IPS-NIHi7 (cell line): ENCODE data around the gene TRAF3.

Experiments
- DNase-seq: peaks from one replicate; pipeline ENCODE4 v3.0.0; 2012; ENCODE audit warnings: mixed read lengths; ENCODE audit errors: extremely low spot score

TRAF3 gene

DNA sequence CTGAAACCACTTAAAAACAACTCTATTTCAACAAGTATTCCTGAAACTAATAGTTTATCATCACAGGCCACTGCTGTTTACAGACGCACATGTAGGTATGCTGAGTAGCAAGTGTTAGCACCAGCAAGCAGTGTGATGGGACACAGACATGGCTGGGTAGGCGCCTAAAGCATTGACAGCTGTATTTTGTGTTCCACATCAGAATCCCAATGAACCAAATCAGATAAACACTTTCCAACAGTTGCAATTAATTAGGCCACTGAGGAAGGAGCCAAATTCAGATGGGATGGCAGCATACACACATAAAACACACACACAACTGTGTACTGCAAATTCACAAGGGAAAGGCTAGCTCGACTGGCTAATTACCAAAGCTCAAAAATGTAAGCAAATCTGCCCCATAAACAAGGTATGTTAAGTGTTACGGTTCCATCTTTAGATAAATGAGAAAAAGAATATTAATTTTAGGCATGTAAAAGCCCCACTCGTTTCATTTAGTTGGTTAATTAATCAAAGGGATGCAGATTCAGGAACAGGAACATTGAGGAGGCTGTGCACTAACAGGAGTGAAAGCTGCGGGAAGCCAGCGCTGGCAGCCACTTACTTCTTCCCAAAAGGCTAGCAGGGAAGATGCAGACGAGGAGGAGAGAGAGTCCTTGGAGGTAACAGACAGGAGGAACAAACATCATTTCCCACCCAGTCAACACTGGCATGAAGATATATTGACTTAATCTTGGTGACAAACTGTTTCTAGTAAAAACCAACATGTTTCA is 178.6 kb downstream of the TRAF3 start:
- DNase-seq: no peak

DNA sequence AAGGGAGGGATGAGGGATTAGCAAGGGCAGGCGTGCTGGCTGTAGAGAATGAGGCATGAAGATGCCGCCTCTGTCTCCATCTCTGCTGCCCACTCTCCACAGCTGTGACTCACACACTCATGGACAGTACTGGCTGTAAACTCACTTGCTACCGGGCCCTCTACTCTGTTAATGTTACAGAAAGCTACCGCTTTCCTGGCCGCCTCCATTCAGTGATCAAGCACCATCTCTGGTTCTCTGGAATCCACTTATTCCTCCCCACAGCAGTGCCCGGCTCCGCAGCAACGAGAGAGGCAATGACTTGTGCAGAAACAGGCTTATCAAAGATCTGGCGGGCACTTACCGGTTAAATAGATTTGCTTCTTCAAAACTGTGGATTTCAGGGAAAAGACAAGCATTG is 180.0 kb downstream of the TRAF3 start:
- DNase-seq: no peak

GRCh38 chr14:102958461-102958860 is 181.2 kb downstream of the TRAF3 start:
- no peak for DNase-seq
